Activated CD4-positive, alpha-beta T cell treated with anti-CD3 and anti-CD28 coated beads for 24 hours (primary cell): Measurements from ENCODE around the gene TFAP2A.

ENCODE experiments used
- DNase-seq, 2 donors: peaks; one replicate each; pipeline ENCODE4 v3.0.0-alpha.2; 2020; ENCODE audit warnings: low read depth in 2 of 2

TFAP2A gene

GRCh38 chr6:10425975-10426780 is 11.3 kb upstream of the TFAP2A start:
- DNase-seq: no peak

- DNase-seq: no peak
These were observed 10.5 kb upstream of the TFAP2A start for GRCh38 chr6:10425176-10425974.

- no peak for DNase-seq
These were observed 9.2 kb upstream of the TFAP2A start for GRCh38 chr6:10424040-10424439.

GRCh38 chr6:10422737-10423034 is 7.8 kb upstream of the TFAP2A start:
- no peak for DNase-seq

GRCh38 chr6:10421921-10422736 is 7.3 kb upstream of the TFAP2A start:
- no peak for DNase-seq

- no peak for DNase-seq
These were observed 6.5 kb upstream of the TFAP2A start for GRCh38 chr6:10421158-10421920.

- no peak for DNase-seq
These were observed 5.8 kb upstream of the TFAP2A start for GRCh38 chr6:10420546-10421157.

- no peak for DNase-seq
These were observed 5.1 kb upstream of the TFAP2A start for GRCh38 chr6:10419749-10420545.

GRCh38 chr6:10418862-10419748 is 4.2 kb upstream of the TFAP2A start:
- no peak for DNase-seq

- no peak for DNase-seq
These were observed 3.5 kb upstream of the TFAP2A start for GRCh38 chr6:10418361-10418861.

GRCh38 chr6:10417681-10418104 is 2.8 kb upstream of the TFAP2A start:
- no peak for DNase-seq

GRCh38 chr6:10416863-10417641 is 2.2 kb upstream of the TFAP2A start:
- DNase-seq: no peak

GRCh38 chr6:10416516-10416862 is 1.6 kb upstream of the TFAP2A start:
- DNase-seq: no peak

- no peak for DNase-seq
These were observed 975 bp upstream of the TFAP2A start for GRCh38 chr6:10415617-10416480.

- DNase-seq: no peak
These were observed 780 bp downstream of the TFAP2A start for GRCh38 chr6:10413850-10414738.

- DNase-seq: no peak
These were observed 1.5 kb downstream of the TFAP2A start for GRCh38 chr6:10413262-10413849.
